SH-SY5Y (cell line): ENCODE data around the gene CROCC.

Source experiments
- GATA2 ChIP-seq: IDR thresholded peaks from 2 replicates; pipeline ENCODE4 v1.6.1; 2011; ENCODE audit warnings: mild to moderate bottlenecking, low read depth, low read length
- GATA3 ChIP-seq: IDR thresholded peaks from 2 replicates; pipeline ENCODE4 v1.6.1; 2011; ENCODE audit warnings: low read depth, mild to moderate bottlenecking, low read length, moderate library complexity

DNA sequence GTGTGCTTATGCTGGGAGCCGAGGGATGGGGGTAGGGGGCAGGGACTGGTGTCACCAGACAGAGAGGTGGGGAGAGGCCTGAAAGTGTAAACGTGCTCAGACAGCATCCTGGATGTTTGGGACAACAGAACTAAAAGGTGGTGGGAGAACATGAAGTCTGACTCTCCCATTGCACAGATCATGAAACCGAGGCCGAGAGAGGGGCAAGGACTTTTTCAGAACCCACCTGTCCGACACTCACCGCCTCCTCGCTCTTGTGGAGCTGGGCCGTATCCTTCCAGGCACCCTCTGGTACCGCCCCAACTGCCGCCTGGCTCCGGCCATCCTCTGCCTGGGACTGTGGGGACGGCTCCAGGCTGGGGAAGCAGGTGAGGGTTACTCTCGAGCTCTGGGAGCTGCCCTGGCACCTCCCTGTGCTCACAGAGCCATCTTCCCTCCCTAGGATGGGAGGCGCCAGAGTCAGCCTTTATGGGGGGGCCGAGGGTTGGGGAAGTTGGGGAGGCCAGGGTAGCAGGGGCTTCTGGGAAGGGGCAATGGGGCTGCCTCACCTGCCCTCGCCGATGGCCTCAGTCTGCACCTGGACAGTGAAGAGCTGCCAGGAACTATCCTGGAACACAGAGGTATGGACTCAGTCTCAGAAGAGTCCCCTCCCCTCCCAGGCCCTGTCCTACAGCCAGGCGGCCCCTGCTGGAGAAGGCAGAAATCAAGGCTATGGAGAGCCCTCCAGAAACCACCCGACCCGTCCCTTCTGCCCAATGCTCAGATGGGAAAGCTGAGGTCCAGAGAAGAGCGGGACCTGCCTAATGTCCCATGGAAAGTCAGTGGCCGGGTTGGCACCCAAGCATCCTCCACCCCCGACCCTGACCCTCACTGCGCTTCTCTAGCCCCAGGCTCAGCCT lies 83.0 kb downstream of the CROCC start:
- no peak for TF ChIP-seq GATA2
- TF ChIP-seq GATA3 = no peak
